KG1 (cell line): Measurements from ENCODE around the gene HK1.

Experiments used
- DNase-seq: peaks from one replicate; lab custom pipeline; 2025; lab: John Stamatoyannopoulos, UW

HK1 gene

DNA sequence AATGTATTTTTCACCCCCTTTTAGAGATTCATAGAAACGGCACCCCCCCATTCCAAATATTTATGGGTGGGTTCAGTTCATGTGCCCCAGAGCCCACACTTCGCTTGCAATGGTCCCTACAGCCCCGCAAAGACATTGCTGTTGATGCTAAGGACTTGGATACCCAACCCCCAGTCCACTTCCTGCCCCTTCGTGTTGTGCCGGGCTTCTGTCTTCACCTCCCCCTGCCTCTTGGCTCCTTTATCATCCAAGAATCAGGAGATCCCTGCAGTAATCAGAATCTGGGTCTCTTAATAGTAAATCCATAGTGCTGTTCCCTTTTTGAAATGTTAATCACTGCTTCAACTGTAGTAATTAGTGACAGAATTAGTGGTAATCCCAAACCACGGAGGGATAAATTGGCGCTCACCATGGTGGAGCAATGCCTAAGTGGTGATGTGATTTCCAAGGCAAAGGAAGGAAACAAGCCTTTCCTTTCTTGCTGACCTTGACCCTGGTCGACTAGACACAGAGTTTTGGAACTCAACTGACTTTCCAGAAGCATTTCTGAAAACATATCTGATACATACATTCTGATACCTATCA is 67.7 kb downstream of the HK1 start:
- DNase-seq: no peak

- DNase-seq: no peak
Measured at GRCh38 chr10:69346776-69347175, 68.5 kb downstream of the HK1 start.

DNA sequence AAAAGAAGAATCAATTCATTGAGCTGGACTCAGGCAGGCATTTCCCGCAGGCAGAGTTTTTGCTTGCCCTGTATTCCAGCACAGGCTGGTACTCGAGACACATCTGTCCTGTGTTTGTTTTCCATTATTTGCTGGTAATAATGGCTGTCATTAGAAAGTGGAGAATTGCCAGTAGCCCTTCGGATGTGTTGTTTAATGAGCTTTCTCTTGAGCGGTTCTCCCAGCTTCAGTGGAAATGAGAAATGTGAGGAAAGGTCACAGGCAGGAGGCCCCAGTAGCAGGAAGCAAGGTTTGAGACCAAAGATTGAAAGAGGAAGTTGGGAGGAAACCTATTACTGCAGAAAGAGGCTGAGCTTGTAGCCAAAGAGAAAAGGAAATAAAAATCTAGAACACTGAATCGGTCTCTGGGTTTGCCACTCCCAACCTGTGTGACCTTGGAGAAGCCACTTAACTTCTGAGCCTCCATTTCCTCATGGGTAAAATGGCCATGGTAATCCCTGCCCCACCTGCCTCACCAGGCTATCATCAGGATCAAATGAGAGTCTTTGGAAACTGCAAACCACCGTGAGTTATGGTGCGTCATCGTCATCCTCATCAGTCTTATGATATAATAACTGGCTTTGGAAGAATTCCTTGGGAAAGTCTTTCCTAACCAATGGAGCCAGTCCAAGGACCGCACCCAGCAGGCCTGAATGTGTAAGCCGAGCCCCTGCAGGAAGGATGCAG is 70.7 kb downstream of the HK1 start:
- DNase-seq: peak; percentile 50

DNA sequence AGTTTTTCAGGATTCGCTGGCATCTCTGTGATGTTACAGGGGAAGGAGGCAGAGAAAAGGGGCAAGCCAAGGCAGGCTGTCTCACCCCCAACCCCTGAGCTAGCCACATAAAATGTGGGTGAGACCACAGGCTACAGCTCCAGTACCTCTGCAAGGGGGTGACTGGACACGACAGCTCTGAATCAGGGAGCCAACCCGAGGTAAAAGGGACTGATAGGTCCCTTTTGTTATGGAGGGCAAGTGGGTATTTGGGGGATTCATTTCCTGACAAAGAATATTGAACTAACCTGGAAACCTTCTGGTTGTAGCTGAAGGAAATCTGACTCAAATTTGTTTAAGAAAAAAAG is 71.2 kb downstream of the HK1 start:
- no peak for DNase-seq

GRCh38 chr10:69351589-69351988 is 73.3 kb downstream of the HK1 start:
- DNase-seq: no peak

DNA sequence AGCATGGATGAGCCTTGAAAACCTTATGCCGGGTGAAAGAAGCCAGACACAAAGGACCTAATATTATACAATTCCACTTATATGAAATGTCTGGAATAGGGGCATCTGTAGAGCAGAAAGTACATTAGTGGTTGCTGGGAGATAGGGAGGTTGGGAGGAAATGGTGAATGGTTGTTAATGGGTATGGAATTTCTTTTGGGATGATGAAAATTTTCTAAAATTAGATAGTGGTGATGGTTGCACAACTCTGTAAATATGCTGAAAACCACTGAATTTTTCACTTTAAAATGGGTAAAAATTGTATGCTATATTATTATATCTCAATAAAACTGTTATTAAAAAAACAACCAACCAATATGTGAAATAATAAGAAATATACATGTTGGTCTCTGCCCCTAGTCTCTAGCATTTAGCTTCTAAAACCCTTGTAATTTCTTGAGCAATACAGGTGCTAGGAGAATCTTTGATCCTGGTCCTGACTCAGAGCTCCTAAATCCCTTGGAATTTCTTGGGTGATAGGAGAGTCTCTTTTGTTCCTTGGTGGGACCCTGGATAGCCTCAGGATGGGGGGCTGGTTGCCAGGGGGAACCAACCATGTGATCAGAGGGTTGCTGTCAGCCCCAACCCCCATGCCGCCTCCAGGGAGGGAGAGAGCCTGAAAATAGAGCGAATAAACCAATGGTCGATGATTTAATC is 74.4 kb downstream of the HK1 start:
- no peak for DNase-seq

DNA sequence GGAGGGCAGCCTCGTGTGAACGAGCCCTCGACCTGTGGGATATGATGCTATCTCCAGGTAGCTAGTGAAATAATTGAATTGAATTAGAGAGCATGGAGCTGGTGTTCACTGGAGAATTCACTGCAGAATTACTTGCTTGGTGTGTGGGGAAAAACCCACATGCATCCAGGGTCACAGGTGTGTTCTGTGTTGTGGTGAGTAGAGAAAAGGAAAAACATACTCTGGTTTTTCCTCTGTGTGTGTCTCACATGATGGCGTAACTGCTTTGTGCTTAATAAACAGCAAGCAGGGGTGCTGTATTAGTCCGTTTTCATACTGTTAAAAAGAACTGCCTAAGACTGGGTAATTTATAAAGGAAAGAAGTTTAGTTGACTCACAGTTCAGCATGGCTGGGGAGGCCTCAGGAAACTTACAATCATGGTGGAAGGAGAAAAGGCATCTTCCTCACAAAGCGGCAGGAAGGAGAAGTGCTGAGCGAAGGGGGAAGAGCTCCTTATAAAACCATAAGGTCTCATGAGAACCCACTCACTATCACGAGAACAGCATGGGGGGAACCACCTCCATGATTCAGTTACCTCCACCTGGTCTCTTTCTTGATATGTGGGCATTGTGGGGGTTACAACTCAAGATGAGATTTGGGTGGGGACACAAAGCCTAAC is 75.8 kb downstream of the HK1 start:
- no peak for DNase-seq

DNA sequence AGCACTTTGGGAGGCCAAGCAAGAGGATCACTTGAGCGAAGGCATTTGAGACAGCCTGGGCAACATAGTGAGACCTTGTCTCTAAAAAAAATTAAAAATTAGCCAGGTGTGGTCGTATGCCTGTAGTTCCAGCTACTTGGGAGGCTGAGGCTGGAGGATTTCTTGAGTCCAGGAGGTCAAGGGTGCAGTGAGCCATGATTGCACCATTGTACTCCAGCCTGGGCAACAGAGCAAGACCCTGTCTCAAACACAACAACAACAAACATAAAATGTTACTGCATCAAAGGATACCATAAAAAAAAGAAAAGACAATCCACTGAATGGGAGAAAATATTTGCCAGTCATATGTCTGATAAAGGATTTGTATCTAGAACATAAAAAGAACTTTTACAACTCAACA is 77.9 kb downstream of the HK1 start:
- DNase-seq: no peak

DNA sequence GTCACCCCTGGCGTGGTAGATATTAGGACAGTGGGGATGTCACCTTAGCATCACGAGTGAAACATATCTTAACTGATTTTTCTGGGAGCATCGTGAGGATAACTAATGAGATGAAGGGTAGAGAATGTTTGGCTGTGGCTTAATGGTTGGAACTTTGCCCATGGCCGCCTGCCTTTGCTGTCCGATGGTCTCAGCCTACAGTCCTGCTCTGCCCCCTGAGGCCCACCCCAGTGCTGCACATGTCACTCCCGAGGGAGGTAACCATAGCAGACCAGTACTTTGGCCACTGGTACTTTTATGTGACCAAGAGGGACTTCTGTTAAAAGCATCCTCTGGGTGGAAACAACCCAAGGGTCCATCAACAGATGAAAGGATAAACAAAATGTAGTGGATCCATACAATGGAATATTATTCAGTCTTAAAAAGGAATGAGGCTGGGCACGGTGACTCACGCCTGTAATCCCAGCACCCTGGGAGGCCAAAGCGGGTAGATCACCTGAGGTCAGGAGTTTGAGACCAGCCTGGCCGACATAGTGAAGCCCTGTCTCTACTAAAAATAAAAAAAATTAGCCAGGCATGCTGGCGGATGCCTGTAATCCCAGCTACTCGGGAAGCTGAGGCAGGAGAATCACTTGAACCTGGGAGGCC is 80.0 kb downstream of the HK1 start:
- DNase-seq: no peak

GRCh38 chr10:69359148-69359547 is 80.9 kb downstream of the HK1 start:
- DNase-seq: no peak

DNA sequence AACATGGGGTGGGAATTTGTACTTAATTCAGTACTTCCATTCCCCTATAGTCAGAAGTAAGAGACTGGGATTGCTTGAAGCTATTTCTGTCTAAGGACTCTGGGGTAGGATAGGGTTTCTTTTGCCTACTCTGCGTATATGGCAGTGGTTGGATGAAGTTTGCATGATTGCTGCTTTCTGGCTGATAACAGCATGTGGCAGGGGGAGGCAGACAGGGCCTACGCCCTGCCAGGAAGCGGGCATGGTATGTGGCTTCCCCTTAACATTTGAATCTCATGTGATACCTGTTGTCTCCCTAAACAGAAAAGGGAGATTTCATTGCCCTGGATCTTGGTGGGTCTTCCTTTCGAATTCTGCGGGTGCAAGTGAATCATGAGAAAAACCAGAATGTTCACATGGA is 81.3 kb downstream of the HK1 start:
- DNase-seq: no peak

- DNase-seq: no peak
Measured at GRCh38 chr10:69360485-69361302, 82.4 kb downstream of the HK1 start.

- DNase-seq: no peak
Measured at GRCh38 chr10:69361303-69361614, 83.0 kb downstream of the HK1 start.

GRCh38 chr10:69362471-69362954 is 84.2 kb downstream of the HK1 start:
- DNase-seq: no peak

- DNase-seq: no peak
Measured at GRCh38 chr10:69363666-69364065, 85.4 kb downstream of the HK1 start.

DNA sequence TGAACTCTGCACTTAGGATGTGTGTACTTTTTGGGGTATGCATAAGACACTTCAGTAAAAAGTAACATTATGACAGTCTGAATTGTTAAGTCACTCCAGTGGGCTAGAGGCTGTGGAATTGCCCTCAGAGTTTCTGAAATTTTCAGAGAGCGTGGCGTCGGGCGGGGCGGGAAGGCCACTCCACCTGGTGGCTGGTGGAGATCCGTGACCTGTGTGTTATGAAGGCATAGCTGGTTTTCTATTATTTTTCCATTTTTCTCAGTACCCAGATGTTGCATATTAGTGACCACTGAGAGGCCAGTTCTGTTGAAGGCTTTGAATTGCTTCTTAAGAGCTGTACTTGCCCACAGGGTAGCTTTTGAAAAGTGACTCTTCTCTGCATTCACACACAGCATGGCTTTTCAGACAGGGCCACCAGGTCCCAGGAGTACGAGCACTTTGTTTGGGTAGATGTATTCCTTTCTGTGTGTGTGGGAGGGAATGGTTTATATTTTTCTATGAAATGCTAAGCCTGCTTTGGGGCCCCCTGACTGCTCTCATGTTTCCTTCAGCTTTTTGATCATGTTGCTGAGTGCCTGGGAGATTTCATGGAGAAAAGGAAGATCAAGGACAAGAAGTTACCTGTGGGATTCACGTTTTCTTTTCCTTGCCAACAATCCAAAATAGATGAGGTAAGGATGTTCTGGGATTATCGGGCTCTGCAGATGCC is 86.1 kb downstream of the HK1 start:
- no peak for DNase-seq

- no peak for DNase-seq
Measured at GRCh38 chr10:69366738-69367137, 88.4 kb downstream of the HK1 start.

DNA sequence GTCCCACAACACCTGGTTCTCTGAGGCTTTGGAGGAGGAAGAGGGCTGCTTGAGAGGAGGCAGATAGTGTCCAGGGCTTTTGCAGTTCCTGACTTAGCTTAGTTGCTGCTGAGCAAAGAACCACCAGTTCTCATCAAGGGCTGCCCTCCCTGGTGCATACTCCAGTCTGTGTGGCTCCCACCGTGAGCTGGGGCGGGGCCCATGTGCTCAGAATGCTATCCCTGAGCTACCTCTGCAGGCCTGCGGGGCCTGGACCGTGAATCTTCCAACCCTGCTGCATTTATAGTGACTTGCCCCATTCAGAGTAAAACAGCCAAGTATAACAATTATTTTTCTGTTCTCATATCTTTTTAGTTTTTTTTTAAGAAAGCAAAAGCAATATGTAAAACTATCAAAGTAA is 89.2 kb downstream of the HK1 start:
- DNase-seq: no peak

DNA sequence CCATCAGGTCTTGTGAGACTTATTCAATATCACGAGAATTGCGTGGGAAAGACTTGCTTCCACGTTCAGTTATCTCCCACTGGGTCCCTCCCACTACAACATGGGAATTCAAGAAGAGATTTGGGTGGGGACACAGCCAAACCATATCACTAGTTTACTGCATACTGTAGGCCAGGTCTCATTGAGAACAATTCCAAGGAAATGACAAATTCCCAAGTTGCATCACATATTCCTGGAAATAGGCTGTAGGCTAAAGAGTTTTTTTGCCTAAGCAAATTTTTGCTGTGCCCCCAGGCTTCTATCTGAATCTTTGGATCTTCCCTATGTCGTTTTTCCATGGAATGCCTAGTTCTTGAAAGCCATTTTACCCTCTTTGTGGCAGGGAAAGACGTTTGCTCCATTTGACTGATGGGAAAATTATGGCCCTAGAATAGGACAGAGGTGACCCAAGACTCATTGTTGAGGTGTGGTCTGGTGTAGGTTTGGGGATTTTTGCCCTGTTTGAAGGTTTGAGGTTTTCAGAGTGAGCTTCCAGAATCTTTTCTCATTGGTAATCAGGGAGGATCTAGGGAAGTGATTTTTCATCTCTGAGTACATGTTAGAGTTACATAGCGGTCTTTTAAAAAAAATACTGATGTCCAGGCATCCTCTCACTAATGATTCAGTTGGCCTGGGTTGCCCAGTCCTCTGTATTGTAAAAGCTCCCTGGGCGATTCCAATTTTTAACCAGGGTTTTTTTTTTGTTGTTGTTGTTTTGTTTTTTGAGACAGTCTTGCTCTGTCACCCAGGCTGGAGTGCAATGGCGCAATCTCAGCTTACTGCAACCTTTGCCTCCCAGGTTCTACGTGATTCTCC is 94.1 kb downstream of the HK1 start:
- no peak for DNase-seq

- no peak for DNase-seq
Measured at GRCh38 chr10:69374242-69374641, 95.9 kb downstream of the HK1 start.
